HCT116 (cell line): ENCODE results near the gene ZNF585A. TPM values are rescaled to one million over a fixed set of nuclear protein-coding genes. Genes with fewer than 3 reads are reported as not detected.

Experiments used
- ATAC-seq: fragments of 200-7000 bp; cut with Tn5 transposase; 2 replicates; pipeline ENCODE4 v1.9.1; 2020; ENCODE audit warnings: mild to moderate bottlenecking, moderate library complexity
- Bru-seq: library from RNA; stranded (reverse); fragments of 400-500 nt; gene quantifications from one replicate; lab custom pipeline; 2021; lab: Mats Ljungman, UMichigan
- BruChase-seq, 2 experiments: library from RNA; stranded (reverse); fragments of 400-500 nt; gene quantifications; one replicate each; lab custom pipeline; 2021; lab: Mats Ljungman, UMichigan
- BruUV-seq: library from RNA; stranded (reverse); fragments of 400-500 nt; replicated peaks from 2 replicates; lab custom pipeline; 2021; lab: Mats Ljungman, UMichigan
- CTCF ChIA-PET: fragments of 300-600 bp; sonication (Branson Sonifier 250); formaldehyde crosslinking; loops from one replicate; lab custom pipeline; 2021; ENCODE audit warnings: antibody characterized with exemption; lab: Charles Lee
- POLR2A ChIA-PET: fragments of 300-600, 350-600 bp; sonication (Branson Sonifier 250); formaldehyde crosslinking; loops from one replicate; lab custom pipeline; 2021; ENCODE audit warnings: antibody characterized with exemption; lab: Charles Lee
- RAD21 ChIA-PET, 2 experiments: fragments of 300-600 bp; sonication (Branson Sonifier 250); formaldehyde crosslinking; loops; one replicate each; lab custom pipeline; 2023; ENCODE audit warnings: low total read pairs in 2 of 2; ENCODE audit not compliant: uncharacterized antibody in 2 of 2, unreplicated experiment in 2 of 2, low non-redundant PET in 1 of 2; lab: Charles Lee
- DNase-seq: peaks from one replicate; pipeline ENCODE4 v3.0.0-alpha.2; 2010; ENCODE audit warnings: low read depth, low spot score
- H2AFZ ChIP-seq: fragments of 200-600 bp; shearing (Covaris generic), sonication (generic); 2 replicates; pipeline ENCODE4 v1.6.1; 2017; ENCODE audit warnings: low read depth, mixed run types, mixed read lengths, antibody characterized with exemption, low read length; ENCODE audit not compliant: poor library complexity, severe bottlenecking
- H3K27ac ChIP-seq: 2 replicates; pipeline ENCODE4 v1.5.1; 2012; ENCODE audit warnings: low read depth, low read length
- H3K27me3 ChIP-seq: fragments of 200-600 bp; sonication (generic); 2 replicates; pipeline ENCODE4 v1.6.1; 2016; ENCODE audit warnings: mixed run types, low read length, mixed read lengths; ENCODE audit not compliant: insufficient read depth
- H3K36me3 ChIP-seq, 2 experiments: fragments of 200-500 bp in 1 of 2; fragments of 200-600 bp in 1 of 2; sonication (Bioruptor generic) in 1 of 2; sonication (generic) in 1 of 2; 2 replicates each; pipeline versions ENCODE4 v1.5.1 to v1.6.1; 2014 to 2016; ENCODE audit warnings: low read length in 2 of 2, inconsistent platforms in 1 of 2, mixed read lengths in 1 of 2, mixed run types in 1 of 2; ENCODE audit not compliant: insufficient read depth in 2 of 2, control insufficient read depth in 1 of 2
- H3K4me1 ChIP-seq, 2 experiments: fragments of 200-600 bp in 1 of 2; sonication (generic) in 1 of 2; 2 replicates each; pipeline versions ENCODE4 v1.5.1 to v1.6.1; 2012 to 2017; ENCODE audit warnings: low read length in 2 of 2, inconsistent platforms in 1 of 2, mild to moderate bottlenecking in 1 of 2, mixed read lengths in 1 of 2, mixed run types in 1 of 2, moderate library complexity in 1 of 2; ENCODE audit not compliant: insufficient read depth in 2 of 2, control insufficient read depth in 1 of 2
- H3K4me2 ChIP-seq: fragments of 200-600 bp; sonication (generic); 2 replicates; pipeline ENCODE4 v1.6.1; 2017; ENCODE audit warnings: mixed run types, low read length, mixed read lengths
- H3K4me3 ChIP-seq, 2 experiments: fragments of 200-600 bp in 1 of 2; sonication (generic) in 1 of 2; replicated peaks in 1 of 2; 2 replicates each; pipeline ENCODE4 v1.5.1; 2011 to 2016; ENCODE audit warnings: low read length in 2 of 2, control low read depth in 1 of 2, low read depth in 1 of 2, mild to moderate bottlenecking in 1 of 2, mixed read lengths in 1 of 2, mixed run types in 1 of 2
- H3K79me2 ChIP-seq: fragments of 200-600 bp; sonication (generic); 2 replicates; pipeline ENCODE4 v1.6.1; 2017; ENCODE audit warnings: mild to moderate bottlenecking, mixed run types, low read length, moderate library complexity, mixed read lengths; ENCODE audit not compliant: insufficient read depth
- H3K9ac ChIP-seq: fragments of 200-600 bp; sonication (generic); 2 replicates; pipeline ENCODE4 v1.6.1; 2016; ENCODE audit warnings: low read length, mixed read lengths
- H3K9me2 ChIP-seq: fragments of 200-600 bp; sonication (generic), shearing (Covaris generic); 2 replicates; pipeline ENCODE4 v1.6.1; 2017; ENCODE audit warnings: mixed run types, mild to moderate bottlenecking, moderate library complexity; ENCODE audit not compliant: insufficient read depth
- H3K9me3 ChIP-seq, 2 experiments: fragments of 200-500 bp in 1 of 2; fragments of 200-600 bp in 1 of 2; sonication (Bioruptor generic) in 1 of 2; sonication (generic) in 1 of 2; 2 replicates each; pipeline ENCODE4 v1.6.1; 2014 to 2017; ENCODE audit warnings: low read length in 2 of 2, mixed read lengths in 2 of 2, inconsistent platforms in 1 of 2, low read depth in 1 of 2, mild to moderate bottlenecking in 1 of 2, mixed run types in 1 of 2, moderate library complexity in 1 of 2; ENCODE audit not compliant: control insufficient read depth in 1 of 2, insufficient read depth in 1 of 2
- H4K20me1 ChIP-seq: fragments of 200-600 bp; sonication (generic), shearing (Covaris generic); 2 replicates; pipeline ENCODE4 v1.6.1; 2017; ENCODE audit warnings: mixed run types, mild to moderate bottlenecking, moderate library complexity; ENCODE audit not compliant: insufficient read depth
- CBX3 ChIP-seq: IDR thresholded peaks from 2 replicates; pipeline ENCODE4 v1.6.1; 2012; ENCODE audit warnings: low read depth
- CEBPB ChIP-seq: IDR thresholded peaks from 2 replicates; pipeline ENCODE4 v1.6.1; 2012; ENCODE audit warnings: low read depth
- EGR1 ChIP-seq: IDR thresholded peaks from 2 replicates; pipeline ENCODE4 v1.6.1; 2012; ENCODE audit warnings: low read depth
- ELF1 ChIP-seq: IDR thresholded peaks from 2 replicates; pipeline ENCODE4 v1.6.1; 2012; ENCODE audit warnings: low read depth, borderline replicate concordance
- EZH2 ChIP-seq: fragments of 200-600 bp; sonication (generic); IDR thresholded peaks from 2 replicates; pipeline ENCODE4 v1.6.1; 2017; ENCODE audit warnings: antibody characterized with exemption, mixed run types
- EZH2phosphoT487 ChIP-seq: fragments of 200-600 bp; IDR thresholded peaks from 2 replicates; pipeline ENCODE4 v1.6.1; 2018; ENCODE audit warnings: antibody characterized with exemption, borderline replicate concordance
- FOSL1 ChIP-seq: IDR thresholded peaks from 2 replicates; pipeline ENCODE4 v1.6.1; 2012; ENCODE audit warnings: low read depth
- JUND ChIP-seq: IDR thresholded peaks from 2 replicates; pipeline ENCODE4 v1.6.1; 2012
- POLR2A ChIP-seq: IDR thresholded peaks from 2 replicates; pipeline ENCODE4 v1.7.0; 2011; ENCODE audit warnings: borderline replicate concordance; ENCODE audit not compliant: insufficient read depth, insufficient read length; ENCODE audit errors: extremely low read depth
- POLR2AphosphoS5 ChIP-seq: IDR thresholded peaks from 2 replicates; pipeline ENCODE4 v1.6.1; 2011; ENCODE audit warnings: mild to moderate bottlenecking, low read depth, low read length, moderate library complexity
- RAD21 ChIP-seq: IDR thresholded peaks from 2 replicates; pipeline ENCODE4 v1.6.1; 2012; ENCODE audit warnings: low read depth, mild to moderate bottlenecking
- SIN3A ChIP-seq: IDR thresholded peaks from 2 replicates; pipeline ENCODE4 v1.6.1; 2012; ENCODE audit warnings: low read depth
- SP1 ChIP-seq: IDR thresholded peaks from 2 replicates; pipeline ENCODE4 v1.6.1; 2012; ENCODE audit warnings: low read depth
- SRF ChIP-seq: IDR thresholded peaks from 2 replicates; pipeline ENCODE4 v1.6.1; 2012; ENCODE audit warnings: low read depth
- TCF7L2 ChIP-seq: IDR thresholded peaks from 2 replicates; pipeline ENCODE4 v1.7.0; 2011; ENCODE audit warnings: borderline replicate concordance, inconsistent platforms; ENCODE audit not compliant: insufficient read depth, insufficient read length; ENCODE audit errors: extremely low read depth
- YY1 ChIP-seq: IDR thresholded peaks from 2 replicates; pipeline ENCODE4 v1.6.1; 2011; ENCODE audit warnings: low read length, low read depth, moderate library complexity, mild to moderate bottlenecking; ENCODE audit not compliant: insufficient replicate concordance; ENCODE audit errors: extremely low read depth
- ZFX ChIP-seq: fragments of 450-650 bp; IDR thresholded peaks from 2 replicates; pipeline ENCODE4 v1.6.1; 2017
- intact Hi-C: fragments of 100-400 bp; cut with micrococcal nuclease; formaldehyde crosslinking; loops from 2 replicates; pipeline ENCODE4 v1.10.0; 2022
- long read RNA-seq: library from polyadenylated mRNA; unstranded; transcript quantifications from one replicate; pipeline ENCODE4 v2.0.0, GENCODE V29; 2021; ENCODE audit not compliant: unreplicated experiment
- polyA plus RNA-seq: library from polyadenylated mRNA; unstranded; fragments of >200 nt; gene quantifications from 2 replicates; pipeline ENCODE4 v1.2.1, GENCODE V29; 2012; ENCODE audit warnings: missing spikeins
- total RNA-seq: library from RNA; stranded (reverse); gene quantifications from one replicate; pipeline ENCODE4 v1.2.1, GENCODE V29; 2021; ENCODE audit not compliant: unreplicated experiment
- TF ChIP-seq, protein P1 (sequence below): IDR thresholded peaks from 2 replicates; pipeline ENCODE4 v1.6.1; 2012
- TF ChIP-seq, protein P2 (sequence below): IDR thresholded peaks from 2 replicates; pipeline ENCODE4 v1.6.1; 2012; ENCODE audit warnings: low read depth
- TF ChIP-seq, protein P3 (sequence below): IDR thresholded peaks from 2 replicates; pipeline ENCODE4 v1.6.1; 2012

ZNF585A gene
- total RNA-seq (3.9 TPM), Bru-seq, nascent RNA (percentile 35 among the genes with signal in this experiment), BruChase-seq, experiment 1, labeled RNA remaining after a 6-hour chase (percentile 38 among the genes with signal in this experiment), BruChase-seq, experiment 2, labeled RNA remaining after a 2-hour chase (percentile 53 among the genes with signal in this experiment)
- 0.65 and 1.5 TPM in 2 replicates for polyA plus RNA-seq
- long read RNA-seq, full-length matches to known transcripts = 9 of 9 reads
- long read RNA-seq, partial matches to known transcripts = 0 of 9 reads
- long read RNA-seq, other reads (novel, unspliced or antisense) = 0 of 9 reads

DNA sequence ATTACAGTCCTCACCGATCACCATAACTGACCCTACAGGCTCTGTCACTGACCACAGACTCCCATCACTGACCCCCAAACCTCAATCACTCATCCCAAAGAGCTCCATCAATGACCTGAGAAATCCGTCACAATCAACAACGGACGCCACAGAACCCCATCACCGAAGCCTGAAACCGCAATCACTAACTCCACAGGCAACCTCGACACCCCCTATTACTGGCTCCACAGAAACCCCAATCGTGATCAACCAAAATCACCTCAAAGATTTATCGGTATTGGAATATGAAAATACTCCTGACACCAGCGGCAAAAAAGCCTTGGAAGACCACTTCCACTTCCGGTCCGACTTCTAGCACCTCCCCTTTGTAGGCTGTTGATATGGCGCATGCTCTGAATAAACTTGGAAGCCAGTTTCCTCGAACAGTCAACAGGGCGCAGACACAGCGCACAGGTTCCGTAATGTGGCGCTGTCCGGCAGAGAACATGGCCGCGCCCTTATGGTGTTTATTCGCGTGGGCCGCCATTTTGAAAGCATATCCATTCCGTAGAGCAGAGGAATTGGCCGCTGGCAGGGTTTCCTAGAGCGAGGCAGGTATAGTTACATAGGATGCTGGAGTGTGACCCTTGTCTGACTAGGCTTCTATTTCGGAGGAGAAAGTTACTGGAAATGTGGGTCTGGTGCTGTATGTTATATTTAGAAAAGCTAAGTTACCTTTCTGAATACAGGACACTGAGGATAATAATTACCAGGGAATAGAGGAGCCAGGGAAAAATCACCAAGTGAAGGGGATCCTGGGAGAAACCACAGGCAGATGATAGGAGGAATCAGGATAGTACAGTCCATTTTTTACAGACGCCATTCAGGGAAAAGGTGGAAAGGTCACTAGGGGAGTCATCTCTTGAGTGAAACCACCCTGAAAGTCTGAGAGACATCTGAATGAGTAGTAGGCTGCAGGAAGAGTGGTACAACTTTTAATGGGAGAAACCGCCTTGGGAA is at the start of gene ZNF585A:
ZNF585A (minus strand) TSS at position 328 of the 999 bp plus-strand sequence. CDS start 2,785 bp downstream, outside the sequence.
- Histone ChIP-seq H3K4me3 (peak within 1 kb of the TSS; percentile 56 to 66), H2AFZ (peak within 1 kb of the TSS; percentile 74), H3K9me2 (no peaks in the 10 kb centered on the region), H3K36me3 (peaks cover 0 to 3% of the 10 kb centered on the region in 2 experiments; a peak in 3 of 4 replicates), H3K4me2 (peak within 1 kb of the TSS; percentile 72), H4K20me1 (no peaks in the 10 kb centered on the region), H3K27me3 (no peaks in the 10 kb centered on the region), H3K79me2 (no peaks in the 10 kb centered on the region), H3K27ac (no peak within 1 kb of the TSS), H3K9me3 (peaks cover under 1 to 10% of the 10 kb centered on the region in 2 experiments; a peak in 3 of 4 replicates), H3K9ac (peak within 1 kb of the TSS; percentile 38), H3K4me1 (no peaks in the 10 kb centered on the region)
- POLR2A ChIA-PET = interaction anchor here (1.0 kb wide), 1 partner anchor 45 kb away, joined by 3 read pairs; the partner anchor contains the start of gene ZNF383
- peak; percentile 81 for DNase-seq
- no TSS peak for BruUV-seq
- RAD21 ChIA-PET = no interaction called here
- CTCF ChIA-PET = no interaction called here
- peak; percentile 97 for ATAC-seq
- intact Hi-C loops = loop anchor here (5.0 kb wide), 1 partner anchor 45 kb away; the partner anchor contains the start of gene ZNF383
- TF ChIP-seq RAD21 (no peak), SP1 (no peak), EZH2phosphoT487 (no peak), JUND (no peak), FOSL1 (no peak), CEBPB (no peak), POLR2AphosphoS5 (peak; percentile 57), TCF7L2 (no peak), ELF1 (peak; percentile 51), POLR2A (no peak), EZH2 (no peak), CBX3 (peak; percentile 38; the same call in 1 of the 2 replicates), SRF (no peak), ZFX (no peak), EGR1 (peak; percentile 75), SIN3A (no peak), YY1 (peak; percentile 99)
- TF ChIP-seq, protein P1, sequence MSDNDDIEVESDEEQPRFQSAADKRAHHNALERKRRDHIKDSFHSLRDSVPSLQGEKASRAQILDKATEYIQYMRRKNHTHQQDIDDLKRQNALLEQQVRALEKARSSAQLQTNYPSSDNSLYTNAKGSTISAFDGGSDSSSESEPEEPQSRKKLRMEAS = no peak
- TF ChIP-seq, protein P2, sequence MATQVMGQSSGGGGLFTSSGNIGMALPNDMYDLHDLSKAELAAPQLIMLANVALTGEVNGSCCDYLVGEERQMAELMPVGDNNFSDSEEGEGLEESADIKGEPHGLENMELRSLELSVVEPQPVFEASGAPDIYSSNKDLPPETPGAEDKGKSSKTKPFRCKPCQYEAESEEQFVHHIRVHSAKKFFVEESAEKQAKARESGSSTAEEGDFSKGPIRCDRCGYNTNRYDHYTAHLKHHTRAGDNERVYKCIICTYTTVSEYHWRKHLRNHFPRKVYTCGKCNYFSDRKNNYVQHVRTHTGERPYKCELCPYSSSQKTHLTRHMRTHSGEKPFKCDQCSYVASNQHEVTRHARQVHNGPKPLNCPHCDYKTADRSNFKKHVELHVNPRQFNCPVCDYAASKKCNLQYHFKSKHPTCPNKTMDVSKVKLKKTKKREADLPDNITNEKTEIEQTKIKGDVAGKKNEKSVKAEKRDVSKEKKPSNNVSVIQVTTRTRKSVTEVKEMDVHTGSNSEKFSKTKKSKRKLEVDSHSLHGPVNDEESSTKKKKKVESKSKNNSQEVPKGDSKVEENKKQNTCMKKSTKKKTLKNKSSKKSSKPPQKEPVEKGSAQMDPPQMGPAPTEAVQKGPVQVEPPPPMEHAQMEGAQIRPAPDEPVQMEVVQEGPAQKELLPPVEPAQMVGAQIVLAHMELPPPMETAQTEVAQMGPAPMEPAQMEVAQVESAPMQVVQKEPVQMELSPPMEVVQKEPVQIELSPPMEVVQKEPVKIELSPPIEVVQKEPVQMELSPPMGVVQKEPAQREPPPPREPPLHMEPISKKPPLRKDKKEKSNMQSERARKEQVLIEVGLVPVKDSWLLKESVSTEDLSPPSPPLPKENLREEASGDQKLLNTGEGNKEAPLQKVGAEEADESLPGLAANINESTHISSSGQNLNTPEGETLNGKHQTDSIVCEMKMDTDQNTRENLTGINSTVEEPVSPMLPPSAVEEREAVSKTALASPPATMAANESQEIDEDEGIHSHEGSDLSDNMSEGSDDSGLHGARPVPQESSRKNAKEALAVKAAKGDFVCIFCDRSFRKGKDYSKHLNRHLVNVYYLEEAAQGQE = no peak
- TF ChIP-seq, protein P3, sequence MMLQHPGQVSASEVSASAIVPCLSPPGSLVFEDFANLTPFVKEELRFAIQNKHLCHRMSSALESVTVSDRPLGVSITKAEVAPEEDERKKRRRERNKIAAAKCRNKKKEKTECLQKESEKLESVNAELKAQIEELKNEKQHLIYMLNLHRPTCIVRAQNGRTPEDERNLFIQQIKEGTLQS = no peak
